HepG2 (cell line): ENCODE data around the gene LDAH. TPM values are rescaled to one million over a fixed set of nuclear protein-coding genes. Genes with fewer than 3 reads are reported as not detected.

Experiments
- ARNT ChIP-seq: fragments of 450-650 bp; IDR thresholded peaks from 2 replicates; pipeline ENCODE4 v1.6.1; 2017
- ZSCAN9 ChIP-seq: IDR thresholded peaks from 2 replicates; pipeline ENCODE4 v1.6.1; 2016; ENCODE audit warnings: borderline replicate concordance
- polyA plus RNA-seq, 8 experiments: library from polyadenylated mRNA; depleted of rRNA in 3 of 8; stranded (reverse) in 7 of 8; unstranded in 1 of 8; fragments of >200 nt; fragmentation: Illumina TruSeq in 4 of 8; extraction: Trizol in 4 of 8; gene quantifications; 2 replicates each; pipeline versions ENCODE4 v1.2.1 to v1.2.3, GENCODE V29; 2011 to 2016; ENCODE audit warnings: low read depth in 4 of 8, missing spikeins in 1 of 8, mixed read lengths in 1 of 8; ENCODE audit not compliant: insufficient read depth in 1 of 8
- total RNA-seq, 5 experiments: library from RNA; depleted of rRNA; stranded (reverse); fragments of >200 nt; fragmentation: Illumina TruSeq; extraction: Trizol; gene quantifications; 2 replicates each; pipeline ENCODE4 v1.2.3, GENCODE V29; 2016; ENCODE audit warnings: low read depth in 1 of 5
- TF ChIP-seq, protein P1 (sequence below): sonication (generic); formaldehyde crosslinking; IDR thresholded peaks from 2 replicates; pipeline ENCODE4 v1.8.1; 2023; ENCODE audit warnings: mild to moderate bottlenecking, missing genetic modification reagents, borderline replicate concordance
- TF ChIP-seq, protein P2 (sequence below): conservative IDR thresholded peaks from 2 replicates; pipeline ENCODE4 v1.6.1; 2018; ENCODE audit warnings: missing genetic modification reagents
- TF ChIP-seq, protein P3 (sequence below): IDR thresholded peaks from 2 replicates; pipeline ENCODE4 v1.6.1; 2016; ENCODE audit warnings: missing compliant biosample characterization, missing genetic modification reagents, borderline replicate concordance
- TF ChIP-seq, protein P4 (sequence below): sonication (generic); formaldehyde crosslinking; IDR thresholded peaks from 2 replicates; pipeline ENCODE4 v1.5.0; 2020; ENCODE audit warnings: mild to moderate bottlenecking, missing genetic modification reagents, borderline replicate concordance

Gene LDAH
- total and polyA plus RNA-seq, 2 of the 13 experiments (the other 11 are each of a cell fraction or from before 2014, with no cell fraction given): 28.8 to 46.2 TPM

DNA sequence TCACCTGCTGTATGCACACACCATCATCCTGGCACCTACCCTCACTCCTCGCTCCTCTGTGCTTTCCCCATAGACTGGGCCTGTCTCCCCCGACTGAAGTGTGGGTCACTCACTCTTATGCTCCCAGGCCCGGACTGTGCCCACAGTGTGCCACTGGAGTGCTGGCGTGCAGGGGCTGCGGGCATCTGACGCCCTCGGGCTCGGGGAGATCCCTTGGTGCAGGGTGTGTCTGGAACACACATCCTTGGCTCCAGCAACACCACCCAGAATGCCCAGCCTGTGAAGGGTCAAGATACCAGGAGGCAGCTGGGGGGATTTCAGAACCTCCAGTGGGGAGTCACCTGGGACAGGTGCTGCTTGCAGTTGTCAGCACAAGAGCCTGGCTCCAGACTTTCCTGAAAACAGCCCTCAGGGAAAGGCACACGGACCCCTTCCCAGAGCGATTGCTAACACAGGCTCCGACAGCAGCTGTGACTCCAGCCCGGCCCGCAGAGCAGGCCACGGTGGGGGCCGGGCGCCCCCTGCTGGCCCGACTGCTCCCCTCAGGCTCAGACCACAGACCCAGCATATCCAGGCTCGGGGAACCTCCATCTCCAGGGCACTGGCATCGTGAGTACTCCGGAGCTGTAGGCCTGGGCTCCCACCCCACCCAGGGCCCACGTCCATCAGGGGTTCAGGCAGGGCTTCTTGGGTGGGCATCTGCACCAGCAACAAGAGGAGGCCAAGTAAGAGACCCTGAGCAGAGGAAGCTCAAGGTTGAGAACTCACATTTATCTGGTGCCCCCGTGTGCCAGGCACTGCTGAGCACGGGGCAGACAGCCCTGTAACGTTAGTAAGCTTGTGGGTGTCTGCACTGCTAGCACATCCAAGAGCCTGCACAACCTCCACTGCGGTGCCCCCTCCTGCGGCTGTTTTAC lies 180.6 kb downstream of the LDAH start (continued):
- TF ChIP-seq ZSCAN9 (CRISPR knock-in tag): no peak
- TF ChIP-seq, protein P1, sequence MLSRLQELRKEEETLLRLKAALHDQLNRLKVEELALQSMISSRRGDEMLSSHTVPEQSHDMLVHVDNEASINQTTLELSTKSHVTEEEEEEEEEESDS (CRISPR knock-in tag): no peak
- TF ChIP-seq, protein P2, sequence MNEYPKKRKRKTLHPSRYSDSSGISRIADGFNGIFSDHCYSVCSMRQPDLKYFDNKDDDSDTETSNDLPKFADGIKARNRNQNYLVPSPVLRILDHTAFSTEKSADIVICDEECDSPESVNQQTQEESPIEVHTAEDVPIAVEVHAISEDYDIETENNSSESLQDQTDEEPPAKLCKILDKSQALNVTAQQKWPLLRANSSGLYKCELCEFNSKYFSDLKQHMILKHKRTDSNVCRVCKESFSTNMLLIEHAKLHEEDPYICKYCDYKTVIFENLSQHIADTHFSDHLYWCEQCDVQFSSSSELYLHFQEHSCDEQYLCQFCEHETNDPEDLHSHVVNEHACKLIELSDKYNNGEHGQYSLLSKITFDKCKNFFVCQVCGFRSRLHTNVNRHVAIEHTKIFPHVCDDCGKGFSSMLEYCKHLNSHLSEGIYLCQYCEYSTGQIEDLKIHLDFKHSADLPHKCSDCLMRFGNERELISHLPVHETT: 0 out of 2 replicates have a peak, but pooled peaks have one; percentile 46
- TF ChIP-seq, protein P3, sequence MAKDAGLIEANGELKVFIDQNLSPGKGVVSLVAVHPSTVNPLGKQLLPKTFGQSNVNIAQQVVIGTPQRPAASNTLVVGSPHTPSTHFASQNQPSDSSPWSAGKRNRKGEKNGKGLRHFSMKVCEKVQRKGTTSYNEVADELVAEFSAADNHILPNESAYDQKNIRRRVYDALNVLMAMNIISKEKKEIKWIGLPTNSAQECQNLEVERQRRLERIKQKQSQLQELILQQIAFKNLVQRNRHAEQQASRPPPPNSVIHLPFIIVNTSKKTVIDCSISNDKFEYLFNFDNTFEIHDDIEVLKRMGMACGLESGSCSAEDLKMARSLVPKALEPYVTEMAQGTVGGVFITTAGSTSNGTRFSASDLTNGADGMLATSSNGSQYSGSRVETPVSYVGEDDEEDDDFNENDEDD: no peak
- TF ChIP-seq ARNT: no peak
- TF ChIP-seq, protein P4, sequence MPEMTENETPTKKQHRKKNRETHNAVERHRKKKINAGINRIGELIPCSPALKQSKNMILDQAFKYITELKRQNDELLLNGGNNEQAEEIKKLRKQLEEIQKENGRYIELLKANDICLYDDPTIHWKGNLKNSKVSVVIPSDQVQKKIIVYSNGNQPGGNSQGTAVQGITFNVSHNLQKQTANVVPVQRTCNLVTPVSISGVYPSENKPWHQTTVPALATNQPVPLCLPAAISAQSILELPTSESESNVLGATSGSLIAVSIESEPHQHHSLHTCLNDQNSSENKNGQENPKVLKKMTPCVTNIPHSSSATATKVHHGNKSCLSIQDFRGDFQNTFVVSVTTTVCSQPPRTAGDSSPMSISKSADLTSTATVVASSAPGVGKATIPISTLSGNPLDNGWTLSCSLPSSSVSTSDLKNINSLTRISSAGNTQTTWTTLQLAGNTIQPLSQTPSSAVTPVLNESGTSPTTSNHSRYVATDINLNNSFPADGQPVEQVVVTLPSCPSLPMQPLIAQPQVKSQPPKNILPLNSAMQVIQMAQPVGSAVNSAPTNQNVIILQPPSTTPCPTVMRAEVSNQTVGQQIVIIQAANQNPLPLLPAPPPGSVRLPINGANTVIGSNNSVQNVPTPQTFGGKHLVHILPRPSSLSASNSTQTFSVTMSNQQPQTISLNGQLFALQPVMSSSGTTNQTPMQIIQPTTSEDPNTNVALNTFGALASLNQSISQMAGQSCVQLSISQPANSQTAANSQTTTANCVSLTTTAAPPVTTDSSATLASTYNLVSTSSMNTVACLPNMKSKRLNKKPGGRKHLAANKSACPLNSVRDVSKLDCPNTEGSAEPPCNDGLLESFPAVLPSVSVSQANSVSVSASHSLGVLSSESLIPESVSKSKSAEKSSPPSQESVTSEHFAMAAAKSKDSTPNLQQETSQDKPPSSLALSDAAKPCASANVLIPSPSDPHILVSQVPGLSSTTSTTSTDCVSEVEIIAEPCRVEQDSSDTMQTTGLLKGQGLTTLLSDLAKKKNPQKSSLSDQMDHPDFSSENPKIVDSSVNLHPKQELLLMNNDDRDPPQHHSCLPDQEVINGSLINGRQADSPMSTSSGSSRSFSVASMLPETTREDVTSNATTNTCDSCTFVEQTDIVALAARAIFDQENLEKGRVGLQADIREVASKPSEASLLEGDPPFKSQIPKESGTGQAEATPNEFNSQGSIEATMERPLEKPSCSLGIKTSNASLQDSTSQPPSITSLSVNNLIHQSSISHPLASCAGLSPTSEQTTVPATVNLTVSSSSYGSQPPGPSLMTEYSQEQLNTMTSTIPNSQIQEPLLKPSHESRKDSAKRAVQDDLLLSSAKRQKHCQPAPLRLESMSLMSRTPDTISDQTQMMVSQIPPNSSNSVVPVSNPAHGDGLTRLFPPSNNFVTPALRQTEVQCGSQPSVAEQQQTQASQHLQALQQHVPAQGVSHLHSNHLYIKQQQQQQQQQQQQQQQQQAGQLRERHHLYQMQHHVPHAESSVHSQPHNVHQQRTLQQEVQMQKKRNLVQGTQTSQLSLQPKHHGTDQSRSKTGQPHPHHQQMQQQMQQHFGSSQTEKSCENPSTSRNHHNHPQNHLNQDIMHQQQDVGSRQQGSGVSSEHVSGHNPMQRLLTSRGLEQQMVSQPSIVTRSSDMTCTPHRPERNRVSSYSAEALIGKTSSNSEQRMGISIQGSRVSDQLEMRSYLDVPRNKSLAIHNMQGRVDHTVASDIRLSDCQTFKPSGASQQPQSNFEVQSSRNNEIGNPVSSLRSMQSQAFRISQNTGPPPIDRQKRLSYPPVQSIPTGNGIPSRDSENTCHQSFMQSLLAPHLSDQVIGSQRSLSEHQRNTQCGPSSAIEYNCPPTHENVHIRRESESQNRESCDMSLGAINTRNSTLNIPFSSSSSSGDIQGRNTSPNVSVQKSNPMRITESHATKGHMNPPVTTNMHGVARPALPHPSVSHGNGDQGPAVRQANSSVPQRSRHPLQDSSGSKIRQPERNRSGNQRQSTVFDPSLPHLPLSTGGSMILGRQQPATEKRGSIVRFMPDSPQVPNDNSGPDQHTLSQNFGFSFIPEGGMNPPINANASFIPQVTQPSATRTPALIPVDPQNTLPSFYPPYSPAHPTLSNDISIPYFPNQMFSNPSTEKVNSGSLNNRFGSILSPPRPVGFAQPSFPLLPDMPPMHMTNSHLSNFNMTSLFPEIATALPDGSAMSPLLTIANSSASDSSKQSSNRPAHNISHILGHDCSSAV (CRISPR knock-in tag): no peak
